NCI-H460 (cell line): Measurements from ENCODE around the gene TMEM175. TPM values are rescaled to one million over a fixed set of nuclear protein-coding genes. Genes with fewer than 3 reads are reported as not detected.

Experiments used
- DNase-seq: peaks from one replicate; pipeline ENCODE4 v3.0.0-alpha.2; 2016; ENCODE audit warnings: low read depth; ENCODE audit errors: extremely low read depth
- total RNA-seq: library from RNA; depleted of rRNA; stranded (reverse); fragments of >200 nt; shearing (Covaris generic); gene quantifications from 2 replicates; pipeline ENCODE4 v1.2.3, GENCODE V29; 2014

The TMEM175 gene
- total RNA-seq, 1 experiment from 2014 or later: 8.1 TPM

DNA sequence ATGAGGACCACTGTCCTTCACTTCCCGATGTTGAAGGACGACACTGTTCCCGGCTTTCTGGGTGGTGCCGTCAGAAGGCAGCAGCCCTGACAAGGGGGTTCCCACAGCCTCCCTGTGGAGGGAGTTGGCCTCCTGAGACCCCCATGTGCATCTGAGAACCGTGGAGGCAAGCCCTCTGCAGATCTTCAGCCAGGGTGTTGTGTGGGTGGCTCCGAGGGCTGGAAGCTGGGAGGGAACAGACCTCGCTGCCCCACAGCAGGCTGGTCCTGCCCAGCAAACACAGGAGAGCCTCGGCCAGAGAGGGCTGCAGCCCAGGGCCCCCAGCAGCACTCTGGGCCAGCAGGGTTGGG is 24.9 kb downstream of the TMEM175 start:
- no peak for DNase-seq

GRCh38 chr4:957581-958313 is 25.5 kb downstream of the TMEM175 start:
- no peak for DNase-seq

- DNase-seq: no peak
Measured at GRCh38 chr4:958314-958665, 26.0 kb downstream of the TMEM175 start.

- no peak for DNase-seq
Measured at GRCh38 chr4:958696-959337, 26.6 kb downstream of the TMEM175 start.

GRCh38 chr4:959338-960139 is 27.3 kb downstream of the TMEM175 start:
- DNase-seq: no peak

DNA sequence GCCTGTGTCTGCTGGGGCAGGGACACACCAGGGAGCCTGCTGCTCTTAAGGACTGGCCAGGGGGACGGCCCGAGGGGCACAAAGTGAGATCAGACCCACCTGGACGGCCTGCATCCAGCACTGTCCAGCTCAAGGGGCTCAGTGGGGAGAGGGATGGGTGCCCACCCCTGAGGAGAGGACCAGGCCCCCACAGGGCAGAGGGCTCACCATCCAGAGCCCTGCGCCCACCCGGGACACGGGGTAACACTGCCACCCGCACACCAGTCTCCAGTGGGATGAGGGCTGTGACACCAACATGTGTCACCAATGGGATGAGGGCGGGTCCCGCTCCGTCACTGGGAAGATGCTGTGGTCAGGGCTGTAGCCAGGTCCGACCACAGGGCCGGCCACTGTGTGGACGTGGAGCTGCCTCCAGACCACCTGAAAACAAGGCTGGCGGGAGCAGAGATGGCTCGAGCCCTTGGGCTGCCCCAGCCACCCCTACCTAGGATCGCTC is 27.9 kb downstream of the TMEM175 start:
- no peak for DNase-seq

GRCh38 chr4:960636-961350 is 28.5 kb downstream of the TMEM175 start:
- DNase-seq: no peak

GRCh38 chr4:961351-962230 is 29.3 kb downstream of the TMEM175 start:
- no peak for DNase-seq

GRCh38 chr4:962231-963208 is 30.3 kb downstream of the TMEM175 start:
- DNase-seq: no peak

DNA sequence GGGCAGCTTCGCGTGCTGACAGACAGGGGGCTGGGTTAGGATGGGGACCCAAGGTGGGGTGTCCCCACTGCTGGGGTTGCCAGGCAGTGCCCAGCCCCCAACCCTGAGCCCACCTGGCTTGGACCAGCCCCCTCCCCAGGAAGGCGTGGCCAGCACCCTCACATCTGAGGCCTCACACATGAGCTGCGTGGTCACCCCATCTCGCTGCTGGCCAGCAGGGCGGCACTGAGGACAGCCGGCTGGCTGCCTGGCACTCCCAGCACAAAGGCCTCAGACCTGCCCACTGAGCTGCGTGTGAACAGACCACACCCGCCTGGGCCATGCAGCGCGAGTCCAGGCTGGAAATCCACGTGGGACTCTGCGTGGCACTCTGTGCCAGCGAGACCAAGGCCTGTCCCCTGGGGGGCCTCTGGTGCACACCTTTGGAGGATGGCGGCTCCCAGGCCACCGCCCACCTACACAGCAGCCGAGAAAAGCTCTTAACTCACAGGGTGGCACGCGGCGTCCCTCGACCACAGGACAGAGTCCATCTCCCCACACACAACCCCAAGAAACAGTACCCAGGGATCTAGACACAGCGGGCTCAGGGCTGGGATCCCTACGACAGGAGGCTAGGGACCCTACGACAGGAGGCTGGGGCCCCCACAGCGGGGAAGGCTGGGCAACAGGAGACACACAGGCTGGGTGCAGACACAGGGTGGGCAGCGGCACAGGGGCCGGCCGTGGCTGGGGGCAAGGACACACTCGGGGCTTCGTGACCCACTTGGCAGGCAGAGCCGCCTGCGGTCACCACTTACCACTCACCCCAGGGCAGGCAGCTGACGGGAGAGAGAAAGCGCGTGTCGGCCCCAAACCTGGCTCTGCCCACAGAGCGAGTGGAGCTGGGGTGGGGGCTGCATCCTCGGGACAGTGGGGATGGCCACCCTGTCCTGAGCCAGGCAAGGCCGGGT is 31.3 kb downstream of the TMEM175 start:
- DNase-seq: no peak

GRCh38 chr4:964346-965025 is 32.2 kb downstream of the TMEM175 start:
- DNase-seq: no peak

- DNase-seq: no peak
Measured at GRCh38 chr4:965048-965765, 32.9 kb downstream of the TMEM175 start.

DNA sequence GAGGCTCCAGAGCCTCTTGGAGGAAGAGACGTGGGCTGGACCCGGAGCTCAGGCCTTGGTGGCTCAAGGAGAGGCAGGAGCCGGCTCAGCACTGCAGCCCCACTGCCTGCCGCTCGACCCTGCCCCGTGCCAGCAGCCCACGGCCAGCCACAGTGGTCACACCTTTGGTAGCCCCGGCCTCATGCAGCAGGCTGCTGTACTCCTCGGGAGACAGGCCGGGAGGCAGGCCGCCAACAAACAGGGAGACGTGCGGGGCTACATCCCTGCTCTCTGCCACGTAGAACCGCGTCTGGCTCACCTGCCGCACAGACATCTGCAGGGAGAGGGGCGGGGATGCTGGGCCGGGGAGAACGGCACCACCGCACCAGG is 33.5 kb downstream of the TMEM175 start:
- DNase-seq: no peak

- no peak for DNase-seq
Measured at GRCh38 chr4:966266-967112, 34.2 kb downstream of the TMEM175 start.
